G401 (cell line): Measurements from ENCODE around the gene APPBP2. TPM values are rescaled to one million over a fixed set of nuclear protein-coding genes. Genes with fewer than 3 reads are reported as not detected.
"Not testable (repeated sequence)": the region's sequence is repeated elsewhere in the genome, so short reads cannot be mapped to it uniquely, and the experiment has no call there.

Experiments used
- DNase-seq: peaks from one replicate; pipeline ENCODE4 v3.0.0-alpha.2; 2015; ENCODE audit warnings: low spot score
- in situ Hi-C: cut with HindIII; loops from 2 replicates; pipeline ENCODE4 v1.10.0; 2016; ENCODE audit warnings: low sequenced_read_pairs, mixed read lengths
- total RNA-seq: library from RNA; depleted of rRNA; stranded (reverse); fragments of >200 nt; shearing (Covaris generic); gene quantifications from 2 replicates; pipeline ENCODE4 v1.2.3, GENCODE V29; 2014

The APPBP2 gene
- total RNA-seq, 1 experiment from 2014 or later, result 34.7 TPM

GRCh38 chr17:60508384-60508980 lies 17.6 kb downstream of the APPBP2 start:
- no peak for DNase-seq
- in situ Hi-C loops, result no loop called here

- no peak for DNase-seq
- in situ Hi-C loops, result no loop called here
Observed at GRCh38 chr17:60506312-60506711, 19.7 kb downstream of the APPBP2 start.

- in situ Hi-C loops, result no loop called here
- DNase-seq, result no peak
Observed at GRCh38 chr17:60502145-60502544, 23.9 kb downstream of the APPBP2 start.

- in situ Hi-C loops, result no loop called here
- DNase-seq, result no peak
Observed at GRCh38 chr17:60501589-60501988, 24.5 kb downstream of the APPBP2 start.

GRCh38 chr17:60496041-60496440 lies 30.0 kb downstream of the APPBP2 start:
- DNase-seq, result no peak
- in situ Hi-C loops, result no loop called here

GRCh38 chr17:60495260-60495659 lies 30.8 kb downstream of the APPBP2 start:
- in situ Hi-C loops, result no loop called here
- DNase-seq, result no peak

GRCh38 chr17:60493847-60494321 lies 32.2 kb downstream of the APPBP2 start:
- no peak for DNase-seq
- in situ Hi-C loops, result no loop called here

GRCh38 chr17:60491771-60492170 lies 34.3 kb downstream of the APPBP2 start:
- no peak for DNase-seq
- in situ Hi-C loops, result no loop called here

GRCh38 chr17:60490594-60490993 lies 35.4 kb downstream of the APPBP2 start:
- in situ Hi-C loops, DNase-seq: not testable (repeated sequence)

- in situ Hi-C loops, result no loop called here
- DNase-seq, result no peak
Observed at GRCh38 chr17:60481604-60482003, 44.4 kb downstream of the APPBP2 start.

- DNase-seq, result no peak
- in situ Hi-C loops, result no loop called here
Observed at GRCh38 chr17:60473788-60474187, 52.3 kb downstream of the APPBP2 start.

- no peak for DNase-seq
- in situ Hi-C loops, result no loop called here
Observed at GRCh38 chr17:60472449-60472848, 53.6 kb downstream of the APPBP2 start.

GRCh38 chr17:60471451-60471850 lies 54.6 kb downstream of the APPBP2 start:
- no peak for DNase-seq
- in situ Hi-C loops, result no loop called here

- in situ Hi-C loops, result no loop called here
- DNase-seq, result peak; percentile 72
Observed at GRCh38 chr17:60468371-60468770, 57.7 kb downstream of the APPBP2 start.

- DNase-seq, result no peak
- in situ Hi-C loops, result no loop called here
Observed at GRCh38 chr17:60464343-60464742, 61.7 kb downstream of the APPBP2 start.

- DNase-seq, result no peak
- in situ Hi-C loops, result no loop called here
Observed at GRCh38 chr17:60463157-60463835, 62.7 kb downstream of the APPBP2 start.

- in situ Hi-C loops, result no loop called here
Observed at GRCh38 chr17:60461584-60461983, 64.5 kb downstream of the APPBP2 start.

GRCh38 chr17:60457148-60457547 lies 68.9 kb downstream of the APPBP2 start:
- in situ Hi-C loops, result no loop called here
- DNase-seq, result no peak

More at GRCh38 chr17:60461584-60461983, 64.5 kb downstream of the APPBP2 start:
- DNase-seq, result no peak

- DNase-seq, result no peak
- in situ Hi-C loops, result no loop called here
Observed at GRCh38 chr17:60455378-60455777, 70.7 kb downstream of the APPBP2 start.

GRCh38 chr17:60451965-60452364 lies 74.1 kb downstream of the APPBP2 start:
- in situ Hi-C loops, result no loop called here
- DNase-seq, result no peak

GRCh38 chr17:60451071-60451470 lies 75.0 kb downstream of the APPBP2 start:
- no peak for DNase-seq
- in situ Hi-C loops, result no loop called here
